CD4-positive, alpha-beta T cell treated with Interferon alpha-2 for 1 hour (primary cell): ENCODE measurements around the gene VDR.

Experiments used
- DNase-seq, 2 donors: peaks; one replicate each; pipeline ENCODE4 v3.0.0-alpha.2; 2020 to 2022

The VDR gene

DNA sequence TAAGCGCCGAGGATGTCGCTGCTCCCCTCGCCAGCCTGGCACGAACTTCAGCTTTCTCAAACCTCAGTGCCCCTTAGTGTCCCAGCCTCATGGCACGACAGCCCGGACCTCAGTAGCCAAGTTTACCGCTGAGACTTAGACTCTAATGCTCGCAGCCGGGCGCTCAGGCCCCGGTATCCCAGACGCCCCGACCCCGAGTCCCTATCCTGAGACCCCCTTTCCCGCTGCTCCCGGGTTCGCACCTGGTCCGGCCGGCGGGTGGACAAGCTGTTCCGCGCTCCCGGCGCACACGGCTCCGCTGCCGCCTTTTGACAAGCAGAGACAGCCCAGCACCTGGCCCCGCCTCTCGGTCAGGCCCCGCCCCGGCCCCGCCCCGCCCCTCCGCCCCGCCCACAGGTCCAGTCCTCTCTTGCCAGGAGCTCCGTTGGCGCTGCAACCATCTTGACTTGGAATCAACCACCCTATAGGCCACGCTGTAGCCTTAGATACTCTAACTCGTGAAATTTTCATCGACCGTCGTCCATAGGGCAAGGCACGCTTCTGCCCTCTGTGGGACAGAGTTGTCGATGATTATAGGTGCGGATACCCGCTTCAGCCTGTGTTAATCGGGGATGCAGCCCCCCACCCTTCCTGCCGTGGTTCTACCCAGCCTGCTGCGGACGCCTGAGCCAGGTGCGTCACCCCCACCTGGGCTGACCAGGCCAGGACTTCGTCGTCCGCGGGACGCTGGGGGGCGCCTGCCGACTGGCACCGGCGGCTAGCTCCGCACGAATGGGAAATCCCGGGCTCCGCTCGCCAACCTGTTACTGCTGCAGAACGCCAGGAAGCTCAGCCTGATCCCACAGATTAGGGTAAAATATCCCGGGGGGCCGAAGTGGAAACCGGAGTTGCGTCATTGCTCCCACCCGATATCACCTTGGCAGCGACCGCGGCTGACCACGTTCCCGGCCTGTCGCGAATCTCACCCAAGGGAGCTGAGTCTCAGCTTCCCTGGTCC is at the start of gene VDR:
Gene VDR, minus strand, starts transcription at position 282 of the 997 bp plus-strand sequence. CDS start 25,881 bp downstream, outside the sequence.
- DNase-seq = peak; percentile 79 to 84

DNA sequence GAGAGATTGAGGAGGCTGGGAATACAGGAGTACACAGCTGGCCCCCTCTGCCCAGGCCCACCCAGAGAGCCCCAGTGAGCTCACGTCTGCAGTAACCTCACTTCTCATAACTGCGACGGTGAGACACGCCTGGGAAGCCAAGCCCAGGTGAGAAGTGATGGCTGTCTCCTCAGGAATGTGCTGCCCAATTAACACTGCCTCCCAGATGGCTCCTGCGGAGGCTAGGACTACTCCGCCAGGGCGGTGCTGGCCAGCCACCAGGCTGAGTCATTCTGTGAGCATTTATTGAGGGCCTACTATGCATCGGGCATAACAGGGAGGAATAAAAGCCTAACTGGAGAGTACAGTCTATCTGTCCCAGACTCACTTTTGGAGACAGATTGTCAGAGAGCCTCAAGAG is 49.3 kb upstream of the VDR start:
- no peak for DNase-seq

DNA sequence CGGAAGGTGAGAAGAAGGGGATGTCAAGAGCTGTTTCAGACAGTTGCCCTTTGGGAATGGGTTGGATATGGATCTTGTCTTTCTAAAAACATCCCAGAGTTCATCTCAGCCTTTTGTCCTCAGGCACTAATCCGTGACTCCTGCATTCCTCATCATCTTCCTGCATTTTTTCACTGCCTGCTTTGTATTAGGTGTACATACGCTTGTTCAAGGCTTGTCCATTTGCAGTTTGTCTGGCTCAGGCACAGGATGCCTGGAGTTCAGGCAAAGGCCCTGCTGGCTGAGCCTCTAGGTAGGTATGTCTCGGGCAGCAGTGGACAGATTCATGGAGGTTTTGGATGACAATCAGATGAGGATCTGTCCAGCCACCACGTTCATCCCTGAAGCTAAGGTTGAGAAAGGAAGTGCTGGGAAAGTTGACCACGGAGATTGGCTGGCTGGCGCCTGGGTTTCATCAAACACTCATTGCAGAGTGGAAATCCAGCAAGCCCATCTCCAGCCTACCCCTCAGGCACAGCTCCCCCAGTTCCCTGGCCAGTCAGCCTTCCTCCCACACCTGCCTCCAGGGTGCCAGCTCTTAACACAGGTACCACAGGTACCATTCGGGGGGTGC is 46.2 kb upstream of the VDR start:
- DNase-seq = no peak

DNA sequence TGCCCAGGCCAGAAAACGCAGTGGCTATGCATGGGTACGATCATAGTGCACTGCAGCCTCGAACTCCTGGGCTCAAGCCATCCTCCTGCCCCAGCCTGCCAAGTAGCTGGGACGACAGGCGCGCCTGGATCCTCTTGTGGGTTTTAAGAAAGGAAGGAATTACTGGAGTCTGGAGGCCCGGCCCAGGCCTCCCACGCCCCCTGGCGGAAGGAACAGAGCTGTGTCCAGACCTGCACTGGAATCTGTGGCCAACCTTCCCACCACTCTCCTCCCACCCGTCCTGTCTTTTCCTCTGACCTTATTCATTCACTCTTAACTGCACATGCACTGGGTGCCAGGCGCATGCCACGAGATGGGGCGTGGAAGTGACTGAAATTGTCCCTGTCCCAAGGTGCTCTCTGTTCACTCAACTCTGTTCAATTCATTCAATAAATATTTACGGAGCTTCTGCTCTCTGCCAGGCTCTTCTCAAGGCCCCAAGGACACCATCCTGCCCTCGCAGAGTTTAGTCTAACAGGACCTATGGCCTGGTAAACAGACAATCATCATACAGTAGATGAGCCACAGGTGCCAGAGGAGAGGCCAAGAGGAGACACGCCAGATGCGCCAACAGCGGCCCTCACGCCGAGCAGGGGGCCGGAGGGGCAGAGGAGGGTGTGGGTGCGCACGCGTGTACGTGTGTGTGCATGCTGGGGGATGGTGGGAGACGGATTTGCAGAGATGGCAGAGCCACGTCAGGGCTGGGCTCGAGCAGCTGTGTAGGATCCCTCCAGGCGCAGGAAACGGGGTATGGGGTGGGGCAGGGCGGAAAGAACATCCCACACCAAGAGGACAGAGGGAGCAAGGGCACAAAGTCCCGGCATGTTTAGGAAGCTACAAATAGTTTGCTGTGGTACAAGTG is 44.9 kb upstream of the VDR start:
- DNase-seq = peak; percentile 37 to 48

DNA sequence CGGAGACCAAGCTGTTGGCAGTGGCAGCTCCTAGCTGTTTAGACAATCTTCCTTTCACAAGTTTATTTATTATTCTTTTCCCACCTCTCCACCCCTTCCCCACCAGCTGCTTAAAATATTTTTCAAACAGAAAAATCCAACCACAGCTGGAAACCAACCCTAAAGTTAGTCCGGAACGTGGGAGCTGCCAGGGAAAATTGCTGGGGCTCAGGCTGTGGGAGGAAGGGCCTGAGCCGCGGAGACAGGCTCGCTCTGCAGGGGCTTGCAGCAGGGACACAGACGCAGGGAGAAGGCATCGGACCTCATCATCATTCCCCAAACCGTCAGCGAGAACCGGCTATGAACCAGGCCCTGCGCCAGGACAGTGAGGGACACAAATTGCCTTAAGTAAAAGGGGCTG is 42.5 kb upstream of the VDR start:
- DNase-seq = no peak

DNA sequence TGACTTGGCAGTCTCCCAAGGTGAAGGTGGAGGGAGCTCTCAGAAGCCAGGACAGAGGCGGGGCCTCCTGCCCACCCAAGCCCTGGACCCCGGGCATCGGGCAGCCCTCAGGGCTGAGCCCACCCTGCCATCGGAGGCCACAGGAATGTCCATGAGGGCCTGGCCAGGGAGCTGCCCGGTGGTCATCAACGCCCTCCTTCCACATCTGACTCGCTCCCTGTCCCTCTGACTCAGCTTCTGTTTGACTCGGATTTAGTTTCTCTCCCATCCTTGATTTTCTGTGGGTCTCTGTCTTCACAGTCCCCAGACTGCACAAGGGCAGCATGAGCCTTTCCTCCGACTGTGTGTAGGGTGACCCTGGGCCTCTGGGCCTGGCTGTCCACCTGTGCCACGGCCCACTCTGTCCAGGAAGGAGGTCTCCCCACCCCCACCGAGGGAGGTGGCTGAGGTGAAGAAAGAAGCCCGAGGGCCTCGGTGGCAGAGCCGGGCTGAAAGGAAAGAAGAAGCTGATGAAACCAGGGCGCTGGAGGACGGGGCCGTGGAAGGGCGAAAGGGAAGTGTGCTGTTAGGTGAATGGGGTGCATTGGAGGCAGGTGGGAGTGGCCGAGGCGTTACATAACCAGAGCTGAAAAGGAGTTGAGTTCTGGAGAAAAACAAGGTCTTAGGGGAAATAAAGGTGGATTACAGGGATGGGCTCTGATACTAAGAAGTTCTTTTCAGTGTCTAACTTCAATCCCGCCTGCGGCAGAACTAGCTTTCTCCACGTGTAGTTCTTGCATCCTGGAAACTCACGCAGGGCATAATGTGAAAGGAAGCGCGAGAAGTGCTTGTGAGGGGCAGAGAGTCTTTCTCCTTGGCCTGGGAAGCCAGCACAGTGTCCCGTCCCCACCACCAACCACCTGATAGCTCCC is 41.9 kb upstream of the VDR start:
- DNase-seq = peak in 1 of 2 donors; percentile 28

DNA sequence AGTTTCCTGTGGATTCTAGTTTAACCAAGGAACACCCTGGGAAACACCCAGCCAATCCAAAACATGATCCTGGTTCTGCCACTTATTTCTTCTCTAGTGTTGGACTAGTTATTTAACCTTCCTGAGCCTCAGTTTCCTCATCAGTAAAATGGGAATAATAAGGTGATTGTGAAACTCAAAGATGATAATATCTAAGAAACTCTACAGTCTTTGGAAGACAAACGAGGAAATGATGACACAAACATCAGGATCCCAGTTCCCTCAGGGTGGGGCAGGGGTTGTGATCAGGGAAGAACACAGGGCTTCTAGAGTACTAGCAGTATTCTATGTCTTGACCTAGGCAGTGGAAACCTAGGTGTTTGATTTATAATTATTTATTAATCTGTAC is 40.5 kb upstream of the VDR start:
- DNase-seq = no peak

DNA sequence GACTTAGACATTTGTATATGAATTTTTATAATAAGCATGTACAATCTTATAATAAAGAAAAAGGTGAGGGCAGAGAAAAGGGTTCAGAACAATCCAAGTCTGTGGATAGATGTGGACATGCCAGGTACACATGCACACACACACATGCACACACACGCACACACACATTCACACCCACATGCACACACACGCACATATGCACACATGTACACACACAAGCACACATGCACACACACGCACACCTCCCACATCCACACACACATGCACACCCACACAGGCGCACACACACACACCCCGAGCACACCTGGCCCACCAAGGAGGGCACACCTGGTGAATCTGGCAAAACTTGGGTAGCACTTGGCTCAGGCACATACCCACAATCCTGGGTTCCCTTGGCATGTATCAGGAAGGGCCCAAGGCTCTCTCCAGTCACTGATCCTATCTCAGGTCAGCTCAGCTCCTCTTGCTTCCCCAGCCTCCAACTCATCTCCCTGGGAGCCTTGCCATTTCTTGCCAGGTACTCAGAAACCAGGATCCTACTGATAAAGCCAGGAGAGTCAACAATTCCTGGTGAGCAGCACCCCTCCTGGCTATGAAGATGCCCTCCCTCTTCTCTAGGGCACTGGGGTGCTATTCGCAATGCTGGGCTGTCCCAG is 40.0 kb upstream of the VDR start:
- no peak for DNase-seq

DNA sequence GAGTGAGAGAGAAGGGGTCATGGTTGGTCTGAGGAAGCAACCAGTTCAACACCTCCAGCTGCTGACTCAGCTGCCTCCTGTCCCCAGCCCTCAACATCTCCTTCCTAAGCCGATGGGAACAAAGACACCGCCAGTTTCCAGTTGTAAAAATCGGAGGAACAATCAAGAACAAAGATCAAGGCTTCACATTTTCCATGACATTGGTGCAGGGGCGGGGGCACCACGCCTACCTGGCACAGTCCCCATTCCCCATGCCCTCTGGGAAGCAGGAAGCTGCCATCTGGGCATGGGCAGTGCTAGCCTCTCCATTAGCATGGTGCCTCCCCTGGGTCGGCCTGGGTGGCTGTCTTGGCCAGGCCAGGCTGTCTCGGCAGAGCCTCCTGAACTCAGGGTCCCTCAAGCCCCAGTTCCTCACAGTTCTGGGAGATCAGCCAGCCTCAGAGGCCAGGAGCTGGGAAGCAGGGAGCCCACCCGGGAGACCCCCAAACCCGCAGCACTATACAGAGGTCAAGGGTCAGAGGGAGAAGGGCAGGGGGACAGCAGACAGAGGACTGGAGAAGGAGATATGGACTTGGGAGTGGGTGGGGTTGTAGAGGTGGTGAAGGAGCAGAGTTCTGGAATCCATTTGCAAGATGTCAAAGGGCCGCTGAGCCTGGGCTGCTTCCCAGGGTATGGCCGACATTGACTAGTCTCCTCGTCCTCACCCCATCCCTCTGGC is 39.0 kb upstream of the VDR start:
- no peak for DNase-seq

DNA sequence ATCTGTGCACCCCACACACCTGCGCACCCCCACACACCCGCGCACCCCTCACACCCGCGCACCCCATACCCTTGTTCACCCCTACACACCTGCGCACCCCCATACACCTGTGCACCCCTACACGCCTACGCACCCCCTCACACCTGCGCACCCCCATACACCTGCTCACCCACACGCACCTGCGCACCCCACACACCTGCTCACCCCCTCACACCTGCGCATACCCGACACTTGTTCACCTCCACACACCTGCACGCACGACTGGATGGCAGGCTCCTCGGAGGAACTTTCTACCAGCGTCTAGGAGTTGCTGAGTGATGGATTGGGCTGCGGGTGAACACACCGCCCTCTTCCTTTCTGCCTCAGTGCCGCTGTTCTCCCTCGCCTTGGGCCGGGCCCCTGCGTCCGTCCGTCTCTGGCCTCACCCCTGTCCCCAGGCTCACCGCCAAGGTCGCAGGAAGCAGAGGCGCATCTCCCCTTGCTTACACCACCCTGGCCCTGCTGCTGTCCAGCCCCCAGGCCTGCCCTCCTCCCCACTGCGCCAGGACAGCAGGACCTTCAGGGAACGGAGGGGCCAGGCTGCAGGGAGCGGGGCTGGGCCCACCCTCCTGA is 37.9 kb upstream of the VDR start:
- no peak for DNase-seq

DNA sequence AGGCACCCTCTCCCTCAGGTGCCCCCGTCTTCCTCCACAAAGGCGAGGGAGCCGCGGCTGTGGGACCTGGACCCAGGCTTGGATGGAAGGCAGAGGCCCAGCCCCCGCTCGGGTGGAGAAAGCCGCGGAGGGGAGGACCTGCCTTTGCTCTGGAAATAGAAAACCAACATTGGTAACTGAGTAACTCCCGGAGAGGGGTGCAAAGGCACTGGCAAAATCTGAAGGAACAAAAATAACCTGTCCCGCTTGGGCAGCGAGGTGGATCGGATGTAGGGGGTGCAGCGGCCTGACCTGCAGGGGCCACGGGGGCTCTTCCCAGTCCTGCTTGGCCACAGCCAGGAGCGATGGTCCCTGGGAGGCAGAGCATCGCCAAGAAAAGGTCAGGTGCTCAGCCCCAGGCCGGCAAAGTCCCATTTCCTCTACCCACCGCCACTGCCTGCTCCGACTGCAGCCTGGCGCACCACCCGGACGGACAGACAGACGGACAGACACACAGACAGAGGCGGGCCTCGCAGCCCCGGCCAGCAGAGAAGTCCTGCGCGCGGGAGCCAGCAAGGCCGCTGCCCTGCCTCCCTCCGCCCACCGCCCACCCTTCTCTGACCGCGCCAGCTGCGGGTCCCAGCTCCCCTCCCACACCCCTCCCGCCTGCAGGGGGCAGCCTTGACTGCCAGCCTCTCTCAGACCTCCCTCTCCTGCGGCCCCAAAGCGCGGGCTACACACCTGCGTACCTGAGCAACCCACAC is 37.2 kb upstream of the VDR start:
- DNase-seq = peak; percentile 41 to 60

DNA sequence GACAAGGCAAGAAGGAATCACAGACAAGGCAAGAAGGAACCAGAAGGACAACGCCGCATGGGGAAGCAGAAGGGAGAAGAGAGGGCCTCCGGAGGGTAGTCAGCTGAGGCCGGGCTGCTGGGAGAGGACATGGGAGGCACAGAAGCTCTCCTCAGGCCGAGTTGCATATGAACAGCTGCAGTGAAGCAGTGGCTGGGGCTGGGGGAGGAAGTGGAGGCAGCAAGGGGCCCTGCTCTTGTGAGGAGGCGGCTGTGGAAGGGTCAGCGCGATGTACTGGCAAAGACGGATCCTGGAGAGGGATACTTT is 36.6 kb upstream of the VDR start:
- no peak for DNase-seq

DNA sequence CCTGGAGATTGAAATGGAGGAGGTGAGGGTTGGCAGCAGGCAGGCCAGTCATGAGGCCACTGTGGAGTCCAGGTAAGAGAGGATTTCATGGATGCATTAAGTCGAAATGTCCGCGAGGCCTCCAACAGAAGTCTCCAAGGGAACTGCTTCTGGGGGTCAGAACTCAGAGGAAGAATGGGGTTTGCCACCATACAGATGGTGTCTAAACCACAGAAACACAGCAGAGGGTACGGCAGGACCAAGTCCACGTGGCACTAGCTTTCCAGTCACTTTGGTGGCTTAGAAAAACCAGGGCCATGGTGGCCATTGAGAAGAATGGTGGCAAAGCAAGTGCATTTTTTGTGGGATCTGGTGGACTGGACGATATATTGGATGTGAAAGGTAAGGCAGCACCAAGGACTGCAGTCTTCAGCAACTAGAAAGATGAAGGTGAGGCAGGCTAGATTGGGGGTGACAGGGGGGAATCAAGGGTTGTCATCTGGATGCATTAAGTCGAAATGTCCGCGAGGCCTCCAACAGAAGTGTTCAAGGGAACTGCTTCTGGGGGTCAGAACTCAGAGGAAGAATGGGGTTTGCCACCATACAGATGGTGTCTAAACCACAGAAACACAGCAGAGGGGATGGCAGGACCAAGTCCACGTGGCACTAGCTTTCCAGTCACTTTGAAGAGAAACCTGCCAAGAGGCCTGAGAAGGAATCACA is 36.1 kb upstream of the VDR start:
- no peak for DNase-seq

DNA sequence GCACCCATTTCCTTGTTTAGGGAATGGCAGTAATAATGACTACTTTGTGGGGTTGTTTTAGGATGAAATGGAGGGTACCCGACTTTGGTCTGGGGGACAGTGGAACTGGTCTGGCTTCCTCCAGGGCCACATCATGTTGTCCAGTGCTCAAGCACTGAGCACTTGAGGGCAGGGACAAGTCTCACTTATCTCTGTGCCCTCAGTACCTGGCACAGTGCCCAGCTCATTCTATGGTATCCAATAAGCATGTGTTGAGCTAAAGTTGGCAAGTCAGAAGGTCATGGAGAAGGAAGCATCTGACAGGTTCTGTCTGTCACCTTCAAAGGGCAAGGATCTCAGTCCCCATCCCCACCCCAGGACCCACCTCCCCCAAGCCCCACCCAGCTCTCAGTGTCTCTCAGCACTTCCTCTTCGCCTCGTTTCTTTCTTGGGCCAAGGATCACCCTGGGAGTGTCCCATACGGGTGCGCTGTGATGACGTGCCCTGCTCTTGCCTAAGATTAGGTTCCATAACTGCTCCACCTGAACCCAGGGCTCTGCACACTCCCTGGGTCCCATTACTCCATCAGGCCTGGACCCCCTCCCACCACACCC is 34.3 kb upstream of the VDR start:
- DNase-seq = no peak

DNA sequence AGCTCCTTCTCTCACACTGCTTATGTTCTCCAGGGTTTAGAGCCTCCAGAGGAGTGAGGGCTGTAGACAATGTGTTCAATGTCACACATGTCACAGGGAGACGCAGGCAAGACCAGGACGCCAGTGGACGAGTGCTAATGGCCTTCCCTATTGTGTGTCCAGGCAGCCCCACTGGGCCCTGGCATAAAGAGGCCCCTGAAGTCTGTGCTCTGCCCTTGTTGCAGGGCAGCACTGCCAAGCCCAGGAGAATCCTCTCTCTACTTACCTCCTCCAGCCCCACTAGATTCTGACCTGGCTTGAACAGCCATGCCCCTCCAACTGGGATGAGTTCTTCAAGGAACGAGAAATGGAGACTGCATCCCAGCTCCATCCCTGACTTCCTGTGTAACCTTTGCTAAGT is 33.8 kb upstream of the VDR start:
- no peak for DNase-seq

DNA sequence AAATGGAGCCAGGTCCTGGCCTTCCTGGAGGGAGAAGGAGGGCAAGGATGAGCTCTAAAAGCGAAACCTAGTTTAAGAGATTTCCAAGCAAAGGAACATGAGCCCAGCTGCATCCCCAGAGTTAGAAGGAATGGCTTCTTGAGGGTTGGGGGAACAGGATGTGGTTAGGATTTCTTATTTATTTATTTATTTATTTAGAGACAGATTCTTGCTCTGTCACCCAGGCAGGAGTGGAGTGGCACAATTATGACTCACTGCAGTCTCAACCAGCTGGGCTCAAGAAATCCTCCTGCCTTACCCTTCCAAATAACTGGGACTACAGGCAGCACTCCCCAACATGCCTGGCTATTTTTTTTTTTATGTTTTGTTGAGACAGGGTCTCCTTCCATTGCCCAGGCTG is 33.3 kb upstream of the VDR start:
- DNase-seq = no peak

DNA sequence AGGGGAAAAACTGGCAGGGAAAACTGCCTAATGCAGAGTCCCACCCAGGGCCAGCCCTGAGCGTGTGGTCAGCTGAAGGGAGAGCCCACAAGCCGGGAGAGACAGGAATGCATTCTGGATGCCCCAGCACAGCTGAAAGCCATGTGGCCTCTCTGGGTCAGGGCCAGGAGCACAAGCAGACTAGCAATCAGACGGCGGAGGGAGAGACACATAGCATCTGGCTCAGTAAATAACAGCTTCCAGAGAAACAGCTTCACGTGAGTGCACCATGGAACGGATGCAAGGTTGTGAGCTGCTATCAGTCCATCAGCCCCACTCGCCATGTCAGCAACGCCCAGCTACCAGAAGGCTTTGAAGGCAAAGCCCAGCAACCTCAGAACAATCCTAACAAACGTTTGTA is 30.4 kb upstream of the VDR start:
- no peak for DNase-seq

DNA sequence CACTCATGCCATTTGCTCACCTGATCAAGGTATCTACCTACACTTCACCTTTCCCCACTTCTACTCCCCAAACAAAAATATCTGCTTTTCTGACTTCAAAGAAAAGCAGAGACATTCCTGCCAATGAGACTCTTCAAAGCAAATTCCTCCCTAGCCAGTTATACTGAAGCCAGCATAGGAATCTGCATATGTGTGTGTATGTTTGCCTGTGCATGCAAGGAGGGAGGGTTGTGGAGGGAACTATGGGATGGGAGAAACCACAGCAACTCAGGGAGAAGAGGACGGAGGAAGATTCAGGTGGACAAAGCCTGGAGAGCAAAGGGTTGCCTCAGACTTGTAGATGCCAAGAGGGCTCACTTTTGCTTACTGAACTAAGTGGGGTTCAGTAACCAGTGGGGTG is 26.4 kb upstream of the VDR start:
- DNase-seq = no peak

DNA sequence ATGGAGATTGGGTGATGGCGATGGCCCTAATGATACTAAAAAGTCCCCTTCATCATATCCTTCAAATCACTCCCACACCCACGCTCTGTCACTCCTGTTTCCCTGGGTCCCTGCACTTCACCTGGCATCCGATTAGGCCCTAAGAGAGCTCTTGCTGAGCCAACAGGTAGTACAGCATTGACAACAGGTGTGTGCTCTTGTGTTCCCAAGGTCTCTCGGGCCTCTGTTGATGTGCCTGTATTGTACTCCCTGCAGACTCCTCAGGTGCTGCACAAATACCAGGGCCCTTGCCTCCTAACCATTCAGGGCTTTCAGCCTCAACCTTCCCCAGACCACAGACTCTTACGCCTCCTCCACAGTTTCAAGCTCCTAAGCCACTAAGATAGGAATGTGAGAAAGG is 25.8 kb upstream of the VDR start:
- DNase-seq = no peak
